NCI-H2107 (cell line): ENCODE data around the gene ELMO1.
A peak's percentile ranks its signal among the peaks of the same experiment; 100 is the strongest.

Source experiments
- DNase-seq: peaks from one replicate; lab custom pipeline; 2025; lab: John Stamatoyannopoulos, UW

The ELMO1 gene

DNA sequence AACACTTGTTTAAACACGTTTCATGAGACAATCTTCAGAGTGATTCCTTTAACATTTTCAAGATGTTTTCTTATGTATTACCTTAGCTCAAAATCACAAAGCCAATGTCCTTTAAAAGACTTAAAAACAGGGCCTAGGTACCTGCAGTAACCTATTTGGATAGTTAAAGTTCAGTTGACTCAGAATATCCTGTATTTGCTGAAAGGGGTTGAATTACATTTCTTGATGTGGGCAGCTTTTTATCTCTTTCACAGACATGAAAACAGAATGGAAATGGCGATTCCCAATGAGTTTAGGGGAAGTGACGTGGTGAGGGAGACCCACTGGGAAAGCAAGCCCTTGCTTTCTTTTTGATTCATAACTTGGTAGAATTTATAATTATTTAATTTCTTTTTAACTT is 400.0 kb downstream of the ELMO1 start:
- no peak for DNase-seq

DNA sequence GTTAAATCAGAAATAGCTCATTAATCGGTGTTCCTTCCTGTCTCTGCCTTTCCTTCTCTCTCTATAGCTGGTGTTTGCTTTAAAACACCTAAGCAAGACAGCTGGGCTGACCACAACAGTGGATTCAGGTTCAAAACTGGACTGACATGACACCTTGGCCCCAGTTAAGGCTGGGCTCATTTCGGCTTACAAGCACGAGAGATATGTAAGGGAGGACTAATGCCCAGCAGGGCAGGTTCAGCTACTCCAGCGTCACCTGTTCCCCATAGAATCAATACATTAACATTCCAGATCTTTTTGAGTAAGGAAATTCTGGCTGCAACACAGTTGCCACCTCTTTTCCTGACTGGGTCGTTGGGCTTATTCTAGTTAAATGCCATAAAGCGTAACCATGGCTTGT is 401.4 kb downstream of the ELMO1 start:
- no peak for DNase-seq

DNA sequence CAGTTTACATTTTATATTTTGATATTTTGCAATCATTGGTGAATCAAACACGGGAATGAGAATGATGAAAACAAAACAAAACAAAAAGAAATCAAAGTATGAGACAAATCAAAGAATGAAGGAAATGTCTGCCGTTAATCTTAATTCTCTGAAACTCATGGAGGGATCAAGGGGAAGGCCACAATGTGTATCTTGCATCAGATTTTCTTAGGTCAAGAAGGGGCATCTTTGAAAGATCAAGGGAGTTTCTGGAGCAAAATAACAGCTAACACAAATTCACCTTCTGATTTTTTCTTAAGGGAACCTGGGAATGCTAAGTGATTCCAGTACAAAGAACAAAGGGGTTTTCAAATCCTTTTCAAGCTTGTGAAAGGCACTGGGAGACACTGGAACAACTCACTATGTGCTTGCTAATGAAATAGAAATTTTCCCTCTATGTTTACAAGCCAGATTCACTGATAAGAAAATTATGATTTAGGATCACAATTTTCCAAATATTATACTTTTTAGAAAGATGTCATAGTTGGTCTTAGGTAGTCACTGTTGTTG is 402.1 kb downstream of the ELMO1 start:
- no peak for DNase-seq

DNA sequence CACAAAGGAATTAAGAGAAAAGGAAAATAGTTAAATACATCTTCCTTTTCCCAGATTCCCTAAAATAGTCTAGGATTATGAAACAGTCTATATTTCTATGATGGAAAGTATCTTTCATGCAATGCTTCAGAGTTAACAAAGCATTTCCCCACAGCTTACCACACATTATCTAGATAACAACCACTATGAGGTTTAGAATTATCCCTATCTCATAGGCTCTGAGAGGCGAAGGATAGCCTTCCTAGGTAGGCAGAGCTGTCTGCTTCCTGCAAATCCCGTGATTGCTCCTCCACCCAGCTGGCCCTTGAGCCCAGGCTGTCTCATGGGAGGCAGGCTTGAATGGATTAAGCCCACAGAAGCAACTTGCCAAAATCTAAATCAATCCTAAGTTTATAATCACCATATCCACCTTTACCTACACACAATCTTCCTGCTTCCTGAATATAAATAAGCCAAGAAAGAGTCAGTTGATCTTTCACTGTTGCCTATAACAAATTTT is 402.9 kb downstream of the ELMO1 start:
- DNase-seq, result no peak

DNA sequence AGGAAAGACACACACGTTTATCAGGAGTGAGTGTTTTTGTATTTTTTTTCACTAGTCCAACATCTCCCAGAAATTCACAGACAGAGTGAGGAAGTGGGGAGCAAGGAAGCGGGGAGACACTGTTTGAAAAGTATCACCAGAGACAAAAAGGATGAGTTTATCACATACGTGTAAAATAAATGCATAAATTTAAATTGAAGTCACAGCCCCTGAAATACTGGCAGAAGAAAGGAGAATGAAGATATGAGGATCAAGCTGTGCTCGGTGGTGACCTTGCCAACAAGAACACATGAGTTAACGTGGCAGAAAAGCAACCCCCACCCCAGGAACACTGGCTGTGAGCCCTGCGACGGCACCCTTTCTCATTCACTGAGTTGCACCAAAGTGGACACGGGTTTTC is 407.2 kb downstream of the ELMO1 start:
- DNase-seq, result no peak

DNA sequence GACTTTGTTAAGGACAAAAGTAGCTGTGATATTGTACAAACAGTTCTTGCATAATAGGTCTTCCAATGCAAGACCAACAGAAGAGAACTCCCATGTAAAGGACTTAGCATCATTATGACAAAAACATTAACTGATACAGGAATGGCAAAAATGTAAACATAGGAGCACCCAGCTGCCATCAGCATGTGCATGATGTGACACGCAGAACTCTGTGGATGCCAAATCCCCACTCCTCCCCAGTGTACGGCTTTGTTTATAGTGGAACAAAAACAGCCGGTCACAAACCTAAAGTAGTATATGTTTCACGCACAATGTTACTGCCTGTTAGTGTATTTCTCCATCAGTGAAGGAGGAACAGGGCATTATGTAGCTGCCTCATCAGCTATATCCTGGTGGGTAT is 408.3 kb downstream of the ELMO1 start:
- no peak for DNase-seq

DNA sequence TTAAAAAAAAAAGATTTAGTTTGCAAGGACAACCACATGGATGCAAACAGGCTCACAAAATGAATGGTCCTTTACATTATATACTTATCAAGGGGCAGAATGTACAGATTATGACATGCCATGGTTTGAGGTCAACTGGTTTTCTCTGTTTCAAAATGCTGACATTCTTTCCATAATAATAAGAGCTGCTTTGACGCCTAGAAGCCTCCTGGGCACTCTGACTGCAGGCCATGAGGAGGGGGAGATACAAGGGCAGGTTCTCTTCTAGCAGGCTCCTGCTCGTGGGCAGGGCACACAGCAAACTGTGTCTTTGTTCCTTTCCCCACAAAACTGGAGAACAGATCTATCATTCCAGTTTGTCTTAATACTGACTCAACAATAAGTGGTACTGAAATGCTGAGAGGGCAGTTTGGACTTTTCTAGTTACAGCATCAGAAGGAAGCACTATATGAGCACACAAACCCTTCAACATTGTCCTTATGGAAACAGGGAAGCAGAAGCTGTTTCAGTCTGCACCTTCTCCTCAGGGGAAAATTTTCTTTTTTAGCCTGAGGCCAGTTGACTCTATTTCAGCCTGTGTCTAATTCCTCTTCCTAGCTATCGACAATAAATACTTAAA is 409.4 kb downstream of the ELMO1 start:
- DNase-seq, result no peak

DNA sequence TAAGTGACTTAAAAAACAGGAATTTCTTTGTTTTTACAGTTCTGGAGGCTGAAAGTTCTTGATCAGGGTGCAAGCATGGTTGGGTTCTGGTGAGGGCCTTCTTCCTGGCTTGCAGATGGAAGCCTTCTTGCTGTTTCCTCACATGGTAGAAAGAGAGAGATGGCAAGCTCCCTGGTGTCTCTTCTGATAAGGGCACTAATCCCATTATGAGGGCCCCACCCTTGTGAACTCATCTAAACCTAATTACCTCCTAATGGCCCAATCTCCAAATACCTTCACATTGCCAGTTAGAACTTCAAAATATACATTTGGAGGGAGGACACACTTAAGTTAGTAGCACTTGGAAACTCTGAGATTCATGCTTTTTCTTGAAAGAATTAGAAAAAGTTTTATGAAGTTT is 410.0 kb downstream of the ELMO1 start:
- DNase-seq, result no peak

DNA sequence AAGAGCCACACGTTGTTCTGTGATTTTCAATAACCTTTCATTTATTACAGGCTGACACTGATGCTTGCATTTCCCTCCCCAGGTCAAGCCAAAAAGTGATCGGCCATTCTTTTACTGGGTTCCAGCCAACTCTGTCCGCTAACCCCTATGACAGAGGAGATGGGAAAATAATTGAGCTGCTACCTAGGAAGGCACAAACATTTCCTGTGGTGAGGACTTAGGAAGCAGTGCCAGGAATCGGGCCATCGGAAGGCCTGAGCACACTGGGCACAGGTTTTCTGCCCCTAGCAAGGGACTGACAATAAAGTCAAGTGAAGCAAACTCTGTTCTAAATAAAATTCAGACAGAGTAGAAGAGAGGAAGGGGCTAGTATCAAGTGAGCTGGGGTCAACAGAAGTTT is 411.4 kb downstream of the ELMO1 start:
- DNase-seq, result no peak

DNA sequence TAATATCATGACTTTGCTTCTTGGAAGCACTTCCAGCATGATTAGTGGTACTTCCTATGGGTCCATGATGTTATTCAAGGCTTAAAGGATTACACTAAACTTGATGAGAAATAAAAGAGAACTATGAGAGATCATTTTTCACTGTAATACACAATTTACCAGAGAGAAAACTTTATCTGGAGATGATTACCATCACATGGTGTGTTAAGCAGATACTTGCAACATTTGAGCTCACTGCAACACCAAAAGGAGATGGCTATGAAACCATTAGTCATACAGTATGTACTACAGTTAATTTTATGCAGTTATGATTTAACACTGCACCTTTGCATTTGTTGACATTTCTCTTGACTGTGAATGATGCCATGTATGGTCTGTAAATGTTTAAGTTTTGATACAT is 413.0 kb downstream of the ELMO1 start:
- DNase-seq, result no peak

DNA sequence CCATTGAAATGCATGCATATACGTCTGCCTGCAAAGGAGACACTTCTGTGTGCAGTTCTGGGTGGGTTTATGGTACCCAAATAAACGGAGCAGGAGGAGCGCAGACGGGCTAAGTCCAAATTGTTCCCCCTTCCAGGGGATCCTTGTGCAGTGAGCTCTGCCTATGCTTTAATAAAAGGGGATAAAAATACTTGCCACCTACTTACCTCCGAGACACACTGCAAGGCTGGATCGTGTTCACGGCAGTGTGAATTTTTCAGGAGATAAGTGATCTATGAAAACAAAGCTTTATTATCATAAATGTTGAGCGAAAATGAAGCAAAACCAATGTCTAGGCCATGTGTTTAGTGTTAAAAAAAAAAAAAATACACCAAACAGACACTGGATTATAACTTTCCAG is 415.5 kb downstream of the ELMO1 start:
- no peak for DNase-seq

DNA sequence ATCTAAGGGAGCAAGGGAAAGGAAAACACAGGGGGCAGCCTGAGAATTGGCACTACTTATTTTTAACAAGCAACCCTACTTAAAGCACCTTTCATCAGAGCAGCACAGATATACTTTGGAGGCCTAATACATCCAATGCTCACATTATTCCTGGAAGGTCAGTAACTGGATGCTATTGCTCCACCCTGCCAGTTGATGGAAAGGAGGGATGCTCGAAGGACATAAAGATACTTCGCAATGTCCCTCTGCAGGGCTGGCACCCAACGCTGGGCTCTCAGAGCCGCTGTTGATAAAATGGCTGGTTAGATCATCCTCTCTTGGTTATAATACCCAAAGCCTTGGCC is 416.4 kb downstream of the ELMO1 start:
- DNase-seq, result no peak

DNA sequence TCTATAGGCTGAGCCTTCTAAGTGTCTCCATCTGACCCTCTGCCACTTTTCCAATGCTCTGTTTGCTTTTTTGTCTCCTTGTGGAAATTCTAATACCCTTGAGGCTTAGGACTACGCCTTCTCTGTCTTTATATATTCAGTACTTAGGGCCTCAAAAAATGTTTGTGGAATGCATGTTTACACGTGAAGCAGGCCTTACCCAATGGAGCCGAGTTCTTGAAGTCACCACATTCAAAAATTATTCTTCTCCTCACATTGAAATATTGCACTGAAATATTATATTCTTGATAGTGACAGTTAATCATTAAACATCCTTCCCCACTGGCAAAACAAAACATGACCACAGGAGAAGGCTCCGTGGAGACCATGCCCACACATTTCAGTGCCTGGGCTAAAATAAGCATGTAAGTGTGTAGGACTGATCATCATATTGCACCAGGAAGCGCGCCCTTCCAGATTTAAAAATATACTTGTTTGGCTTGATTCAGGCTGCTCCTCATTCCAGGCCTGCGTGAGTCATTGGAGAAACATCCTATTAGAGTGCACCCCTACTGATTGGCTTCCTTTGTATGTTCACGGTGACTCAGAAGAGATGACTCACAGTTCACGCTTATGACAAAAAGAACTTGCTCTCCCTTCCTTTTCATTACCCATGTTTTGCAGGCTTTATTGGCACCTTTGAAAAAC is 416.9 kb downstream of the ELMO1 start:
- peak; percentile 21 for DNase-seq

DNA sequence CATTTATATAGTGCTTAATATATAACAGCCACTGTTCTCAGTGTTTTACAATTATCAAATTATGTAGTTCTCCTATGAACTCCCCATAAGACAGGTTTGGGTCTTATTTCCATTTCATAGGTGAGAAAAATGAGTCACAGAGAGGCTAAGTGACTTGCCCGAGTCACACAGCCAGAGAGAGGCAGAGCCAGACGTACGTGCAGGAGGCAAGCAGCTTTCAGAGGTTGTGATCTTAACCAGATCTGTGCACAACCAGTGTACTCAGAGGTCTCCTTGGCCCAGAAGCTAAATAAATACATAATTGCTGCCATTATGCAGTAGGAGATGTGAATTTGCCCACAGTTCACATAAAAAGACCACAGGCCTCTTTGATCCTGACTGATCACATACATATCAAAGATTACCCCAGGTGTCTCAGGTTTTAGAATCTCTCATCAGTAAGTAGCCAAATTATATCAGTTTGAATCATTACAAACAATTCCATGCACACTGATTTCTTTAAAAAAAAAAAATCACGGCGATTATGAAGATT is 419.7 kb downstream of the ELMO1 start:
- DNase-seq, result no peak

DNA sequence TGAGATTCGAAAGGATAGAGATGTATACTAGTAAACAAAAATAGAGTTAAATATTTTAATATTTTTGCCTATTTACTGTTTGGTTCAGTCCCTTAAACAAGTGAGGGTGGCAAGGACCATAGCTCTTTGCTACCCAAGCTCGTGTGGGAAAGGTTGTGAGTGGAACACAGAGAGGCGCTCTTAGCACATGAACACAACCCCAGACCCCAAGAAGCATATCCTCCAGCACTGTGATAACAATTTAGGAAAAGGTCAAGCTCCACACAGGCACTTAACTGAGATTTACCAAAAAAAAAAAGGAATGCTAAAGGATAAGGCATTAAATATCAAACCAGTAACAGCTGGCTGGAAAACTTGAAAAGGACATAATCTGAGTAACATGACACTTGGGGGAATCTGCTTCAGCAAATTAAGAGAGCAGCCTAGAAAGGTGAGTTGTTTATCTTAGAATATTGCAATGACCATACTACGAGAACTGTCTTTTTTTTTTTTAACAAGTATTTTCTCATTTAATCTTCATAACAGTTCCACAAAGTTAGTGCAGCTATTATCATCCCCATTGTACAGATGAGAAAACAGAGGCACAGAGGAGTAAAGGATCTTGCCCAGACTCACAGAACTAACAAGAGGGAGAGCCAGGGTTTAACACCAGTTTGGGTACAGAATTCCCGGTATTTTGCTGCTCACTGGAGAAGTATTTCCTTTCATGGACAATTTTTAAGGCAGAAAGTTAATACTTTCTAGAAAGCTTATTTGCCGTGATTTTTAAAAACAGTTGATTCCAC is 420.9 kb downstream of the ELMO1 start:
- DNase-seq, result no peak

DNA sequence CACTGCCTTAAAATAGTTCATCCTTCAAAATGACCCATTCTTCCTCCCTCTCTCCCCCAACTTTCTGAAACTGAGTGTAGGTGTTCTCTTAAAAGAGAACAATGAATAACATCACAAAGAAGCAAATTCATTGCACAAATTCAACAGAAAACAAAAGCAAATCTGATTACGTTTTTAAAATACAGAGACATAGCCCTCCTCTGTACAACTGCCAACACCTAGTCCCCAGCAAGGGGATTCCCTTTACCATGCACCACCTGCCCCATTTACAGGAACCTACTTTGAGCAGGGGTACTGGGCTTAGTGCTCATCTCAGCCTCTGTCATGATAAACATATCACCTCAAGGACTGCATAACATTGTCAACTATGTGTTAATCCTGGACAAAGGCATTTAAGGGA is 421.6 kb downstream of the ELMO1 start:
- DNase-seq, result no peak

DNA sequence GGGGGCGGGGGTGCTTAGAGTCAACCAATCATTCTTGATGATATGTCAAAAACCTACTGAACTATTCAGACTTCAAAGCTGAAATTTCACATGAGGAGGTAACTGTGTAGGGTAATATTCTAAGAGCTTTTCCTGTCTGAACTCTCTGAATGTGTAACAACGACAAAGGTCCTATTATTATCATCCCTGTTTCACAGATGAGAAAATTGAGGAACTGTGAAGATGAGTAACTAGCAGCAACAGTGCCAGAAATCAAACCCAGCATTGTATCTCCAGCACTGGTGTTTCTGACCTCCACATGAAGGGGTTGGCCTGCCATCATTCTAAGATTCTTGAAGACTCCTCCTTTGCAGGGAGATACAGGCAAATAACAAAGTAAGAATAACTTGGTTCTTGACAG is 429.7 kb downstream of the ELMO1 start:
- DNase-seq, result no peak

DNA sequence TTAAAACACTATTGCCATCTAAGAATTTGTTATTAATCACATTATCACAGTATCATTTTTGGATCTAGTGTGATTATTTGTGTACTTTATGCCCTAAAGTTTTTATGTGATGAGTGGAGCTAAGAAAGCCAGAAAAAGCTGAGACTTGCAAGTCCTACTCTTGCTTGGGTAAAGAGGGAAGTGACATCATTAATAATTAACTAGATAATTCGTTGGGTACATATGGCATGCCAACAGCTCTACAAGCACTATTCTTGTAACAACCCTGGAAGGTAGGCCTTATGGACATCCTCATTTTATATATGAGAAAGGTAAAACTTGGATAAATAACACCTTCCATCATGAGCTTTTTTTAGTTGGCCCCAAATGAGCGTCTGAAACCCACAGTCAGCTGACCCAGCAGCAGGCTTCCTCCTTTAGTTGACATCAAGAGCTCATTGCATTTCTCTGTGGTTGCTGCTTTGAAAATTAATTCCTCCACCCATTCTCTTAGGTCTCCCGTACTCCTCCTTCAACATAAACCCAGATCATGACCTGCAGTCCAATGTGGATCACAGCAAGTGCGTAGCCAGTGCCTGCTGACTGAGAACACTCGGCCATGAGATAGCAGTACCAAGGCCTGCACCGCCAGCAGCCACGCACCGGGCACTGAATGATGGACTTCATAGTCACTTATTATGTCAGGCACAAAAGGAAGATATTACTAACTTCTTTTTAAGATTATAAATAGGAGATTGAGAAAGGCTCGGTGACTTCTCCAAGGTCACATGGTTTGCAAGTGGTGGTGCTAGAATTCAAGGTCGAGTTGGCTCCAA is 432.4 kb downstream of the ELMO1 start:
- no peak for DNase-seq

DNA sequence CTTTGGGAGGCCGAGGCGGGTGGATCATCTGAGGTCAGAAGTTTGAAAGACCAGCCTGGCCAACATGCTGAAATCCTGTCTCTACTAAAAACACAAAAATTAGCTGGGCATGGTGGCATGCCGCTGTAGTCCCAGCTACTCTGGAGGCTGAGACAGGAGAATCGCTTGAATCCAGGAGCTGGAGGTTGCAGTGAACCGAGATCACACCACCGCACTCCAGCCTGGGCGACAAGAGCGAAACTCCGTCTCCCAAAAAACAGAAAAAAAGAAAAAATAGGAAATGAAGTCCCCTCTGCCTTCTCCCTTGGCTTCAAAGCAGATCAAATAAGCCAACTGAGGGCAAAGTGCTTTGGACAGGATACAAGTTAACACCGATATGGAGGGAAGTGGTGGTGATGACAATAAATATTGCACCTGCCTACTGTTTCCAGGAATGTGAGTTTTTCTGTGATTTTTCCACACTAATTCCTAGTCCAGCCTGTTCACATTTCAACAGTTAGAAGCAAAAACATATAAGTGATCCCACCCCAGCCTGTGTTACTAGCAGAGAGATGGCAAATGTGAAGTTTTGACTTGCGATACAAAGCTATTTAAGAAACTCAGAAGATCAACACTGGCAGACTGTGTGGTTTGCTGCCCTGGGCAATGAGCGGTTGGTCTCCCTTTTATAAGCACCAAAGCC is 433.2 kb downstream of the ELMO1 start:
- DNase-seq, result no peak

DNA sequence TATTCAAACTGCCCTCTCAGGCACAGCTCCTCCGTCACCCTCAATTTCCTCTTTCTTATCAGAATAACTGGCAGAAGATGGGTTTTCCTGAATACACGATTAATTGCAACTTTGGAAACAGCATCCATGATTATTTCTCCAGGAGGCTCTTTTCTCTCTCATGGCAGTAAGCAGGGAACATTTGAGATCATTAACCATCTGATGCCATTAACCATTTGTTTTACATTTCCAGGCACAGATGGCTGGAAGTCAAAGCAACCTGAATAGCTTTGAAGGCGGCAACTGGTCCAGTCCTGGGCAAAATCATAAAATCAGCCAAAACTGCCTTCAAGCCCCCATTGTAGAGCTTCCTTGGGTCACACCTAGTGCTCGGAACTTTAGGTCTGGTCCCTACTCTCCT is 434.9 kb downstream of the ELMO1 start:
- no peak for DNase-seq

DNA sequence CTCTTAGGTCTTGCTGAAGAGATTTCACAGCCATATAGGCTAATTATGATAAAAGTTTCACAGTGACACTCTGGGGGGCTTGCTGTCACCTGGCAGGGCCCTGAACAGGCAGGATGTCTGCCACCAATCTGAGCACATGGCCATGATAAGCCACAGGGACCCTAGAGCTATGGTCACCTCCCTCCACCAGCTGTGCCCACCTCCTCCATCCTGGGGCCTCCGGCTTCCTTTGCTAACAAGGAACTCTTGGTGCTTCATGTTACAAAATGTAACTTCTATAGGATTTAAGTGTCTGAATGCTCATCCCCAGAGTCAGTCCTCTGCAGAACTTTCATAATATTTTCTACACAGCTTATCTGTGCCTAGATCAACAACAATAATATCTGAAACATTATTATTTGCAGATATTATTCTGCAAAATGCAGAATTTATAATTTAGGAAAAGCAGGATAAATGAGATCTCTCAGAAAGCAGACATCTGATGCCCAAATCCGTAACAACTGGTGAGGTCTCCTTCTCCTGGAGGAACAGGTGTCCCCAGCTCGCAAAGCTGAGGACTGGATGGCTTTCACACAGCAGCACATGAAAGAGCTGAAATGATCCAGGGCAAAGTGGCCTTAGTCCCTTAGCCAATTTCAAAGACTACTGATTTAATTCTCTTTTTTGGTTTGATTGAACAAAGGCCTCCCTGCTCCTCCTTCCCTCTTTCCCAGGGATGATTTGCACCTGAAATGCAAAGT is 437.3 kb downstream of the ELMO1 start:
- no peak for DNase-seq
